Endometrial microvascular endothelial cells (primary cell): ENCODE measurements around the gene PRRX2. TPM values are rescaled to one million over a fixed set of nuclear protein-coding genes. Genes with fewer than 3 reads are reported as not detected.

Experiments
- in situ Hi-C: cut with HindIII; loops from 2 replicates; pipeline ENCODE4 v1.10.0; 2017; ENCODE audit warnings: low sequenced_read_pairs, low pct_unique_long_range_greater_than_20kb; ENCODE audit errors: inconsistent ontology term
- total RNA-seq: library from RNA; depleted of rRNA; stranded (reverse); fragments of >200 nt; gene quantifications from one replicate; pipeline ENCODE4 v1.2.3, GENCODE V29; 2015; ENCODE audit errors: inconsistent ontology term

PRRX2 gene
- not detected for total RNA-seq

DNA sequence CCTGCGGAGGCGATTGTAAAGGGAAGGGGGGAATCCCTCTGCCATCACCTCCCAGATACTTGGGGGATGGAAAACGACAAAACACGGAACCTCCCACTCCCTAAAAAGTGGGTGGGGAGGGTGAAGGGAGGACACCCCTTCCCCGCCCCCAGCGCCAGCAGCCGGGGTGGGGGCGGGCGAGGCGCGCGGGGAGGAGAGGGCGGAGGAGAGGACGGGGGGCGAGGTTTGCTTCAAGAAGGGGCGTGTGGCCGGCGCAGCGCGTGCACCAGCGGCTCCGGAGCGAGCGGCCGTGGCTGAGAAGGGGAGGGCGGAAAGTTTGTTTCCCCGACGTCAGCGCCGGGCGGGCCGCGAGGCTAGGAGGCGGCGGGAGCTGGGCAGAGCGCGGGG lies at the start of gene PRRX2:
PRRX2 (plus strand) TSS at position 259 of the 387 bp plus-strand sequence. CDS start 221 bp downstream, outside the sequence.
- in situ Hi-C loops, result no loop called here

DNA sequence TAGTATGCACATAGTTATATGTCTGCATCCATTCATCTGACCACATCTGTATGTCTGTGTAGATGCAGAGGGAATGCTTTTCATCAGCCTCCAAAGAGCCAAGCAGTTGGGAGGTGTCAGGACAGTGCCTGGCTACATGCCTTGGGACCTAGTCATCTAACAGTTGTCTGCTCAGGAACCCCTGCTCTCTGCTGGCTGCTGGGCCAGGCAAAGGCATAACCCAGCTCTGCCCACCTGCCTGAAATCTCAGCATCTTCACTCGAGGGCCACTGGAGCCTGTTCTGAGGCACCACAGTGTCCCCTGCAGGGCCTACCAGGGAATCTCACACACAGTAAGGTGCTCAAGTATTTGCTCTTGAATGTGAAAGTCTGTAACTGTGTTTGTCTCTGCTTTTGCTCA lies 48.3 kb upstream of the PRRX2 start:
- in situ Hi-C loops, result no loop called here

DNA sequence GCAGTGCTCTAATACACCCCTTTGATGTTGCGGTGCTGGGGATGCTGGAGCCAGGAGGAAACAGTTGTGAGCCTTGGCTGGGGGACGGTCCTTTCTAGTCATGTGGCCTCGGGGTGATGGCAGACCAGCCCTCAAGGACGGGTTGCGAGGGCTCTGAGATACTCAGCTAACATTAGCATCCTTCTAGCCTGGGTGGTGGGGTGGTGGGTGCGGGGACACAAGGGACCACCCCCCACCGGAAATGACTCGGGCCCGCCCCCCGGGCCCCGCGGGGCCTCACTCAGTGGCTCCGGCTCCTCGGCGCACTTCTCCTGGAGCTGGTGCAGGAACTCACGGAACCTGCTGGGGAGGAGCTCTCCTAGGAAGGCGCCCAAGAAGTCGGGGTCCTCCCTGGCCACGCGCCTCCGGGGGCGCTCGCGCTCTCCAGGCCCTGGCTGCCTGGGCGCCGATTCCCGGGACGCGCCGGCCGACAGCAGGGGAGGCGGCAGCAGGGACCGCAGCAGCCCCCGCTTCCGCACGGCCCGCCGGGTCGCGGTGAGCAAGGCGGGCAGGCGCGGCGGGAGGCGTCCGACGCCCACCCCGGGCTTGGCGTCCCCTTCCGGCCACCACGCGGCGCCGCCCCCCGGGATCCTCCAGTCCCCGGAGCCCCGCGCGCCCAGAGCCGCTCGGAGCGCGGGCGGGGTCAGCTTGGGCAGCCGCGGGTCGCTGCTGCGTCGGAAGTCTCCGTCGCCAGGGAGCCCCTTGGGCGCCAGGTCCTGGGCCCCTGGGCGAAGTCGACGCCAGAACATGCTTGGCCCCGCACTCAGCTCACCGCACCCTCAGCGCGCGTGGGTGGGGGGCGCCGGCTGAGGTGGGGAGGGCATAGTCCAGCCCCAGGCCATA lies 45.4 kb upstream of the PRRX2 start:
- in situ Hi-C loops, result loop anchor here (10.0 kb wide), 1 partner anchor 485 kb away; no protein-coding TSS in a partner anchor

DNA sequence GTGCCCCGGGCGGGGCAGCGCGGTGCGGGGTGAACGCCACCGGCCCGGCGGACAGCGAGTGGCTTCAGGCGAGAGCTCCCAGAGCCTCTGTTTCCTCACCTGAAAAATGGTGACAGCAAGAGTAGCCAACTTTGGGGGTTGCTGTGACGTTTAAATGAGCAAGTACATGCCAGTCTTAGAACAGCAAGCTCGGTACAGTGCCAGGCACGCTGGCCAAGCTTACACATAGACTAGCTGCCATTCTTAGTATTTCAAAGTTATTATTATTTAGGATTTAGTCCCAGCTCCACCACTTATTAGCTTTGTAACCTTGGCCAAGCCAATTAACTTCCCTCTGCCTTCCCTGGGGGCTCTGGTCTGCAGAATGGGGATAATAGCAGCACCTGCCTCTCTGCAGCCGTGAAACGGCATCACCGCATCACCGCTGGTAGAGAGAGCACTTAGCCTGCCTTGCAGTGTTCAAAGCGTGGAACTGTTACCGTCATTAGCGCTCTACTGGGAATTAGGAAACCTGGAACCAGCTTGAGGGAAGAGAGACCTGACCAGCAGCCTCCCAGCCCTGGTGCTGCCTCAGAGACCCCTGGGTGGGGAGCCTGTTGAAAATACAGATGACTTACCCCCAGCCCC lies 44.7 kb upstream of the PRRX2 start, which contains the start of gene C9orf50:
C9orf50 (minus strand) TSS at position 433 of the 627 bp plus-strand sequence. CDS start 527 bp downstream, outside the sequence.
- in situ Hi-C loops, result loop anchor here (10.0 kb wide), 1 partner anchor 486 kb away; no protein-coding TSS in a partner anchor

DNA sequence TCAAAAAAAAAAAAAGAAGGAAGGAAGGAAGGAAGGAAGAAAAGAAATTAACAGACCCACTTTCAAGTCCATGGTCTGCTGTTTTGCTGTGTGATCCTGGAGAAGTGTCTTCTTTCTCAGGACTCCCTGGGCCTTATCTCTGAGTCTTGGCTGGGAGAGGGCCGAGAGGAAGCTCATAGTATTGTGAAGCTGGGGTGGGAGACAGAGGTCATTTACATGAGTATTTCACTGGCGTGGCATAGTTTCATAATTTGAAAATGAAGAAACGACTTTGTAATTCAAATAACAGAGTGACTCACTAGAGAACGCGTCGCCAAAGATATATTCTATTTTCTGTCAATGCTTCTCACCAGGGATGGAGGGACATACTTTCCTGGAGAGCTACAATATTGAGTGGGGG lies 42.1 kb upstream of the PRRX2 start:
- in situ Hi-C loops, result loop anchor here (10.0 kb wide), 1 partner anchor 489 kb away; no protein-coding TSS in a partner anchor

DNA sequence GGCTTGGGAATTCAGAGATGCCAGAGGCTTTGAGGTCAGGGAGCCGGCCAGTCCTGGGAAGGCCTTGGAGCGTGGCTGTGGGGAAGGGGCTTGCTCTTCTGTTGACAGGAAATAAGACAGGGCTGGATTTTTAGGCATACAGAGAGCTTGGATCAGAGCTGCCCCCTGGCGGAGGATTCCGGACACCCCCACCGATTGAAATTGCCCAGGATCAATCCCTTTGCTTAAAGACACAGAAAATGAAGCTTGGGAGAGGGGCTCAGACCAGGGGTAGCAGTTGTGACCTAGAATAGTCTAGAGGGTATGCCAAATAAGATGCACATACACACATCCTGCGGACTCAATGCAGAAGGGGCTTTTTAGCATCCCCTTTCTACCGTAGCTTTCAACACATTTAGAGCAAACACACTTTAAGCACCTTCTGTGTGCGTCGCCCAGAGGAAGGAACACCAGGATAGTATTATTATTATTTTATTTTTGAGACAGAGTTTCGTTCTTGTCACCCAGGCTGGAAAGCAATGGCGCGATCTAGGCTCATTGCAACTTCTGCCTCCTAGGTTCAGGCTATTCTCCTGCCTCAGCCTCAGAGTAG lies 41.2 kb upstream of the PRRX2 start:
- in situ Hi-C loops, result loop anchor here (10.0 kb wide), 1 partner anchor 489 kb away; no protein-coding TSS in a partner anchor

DNA sequence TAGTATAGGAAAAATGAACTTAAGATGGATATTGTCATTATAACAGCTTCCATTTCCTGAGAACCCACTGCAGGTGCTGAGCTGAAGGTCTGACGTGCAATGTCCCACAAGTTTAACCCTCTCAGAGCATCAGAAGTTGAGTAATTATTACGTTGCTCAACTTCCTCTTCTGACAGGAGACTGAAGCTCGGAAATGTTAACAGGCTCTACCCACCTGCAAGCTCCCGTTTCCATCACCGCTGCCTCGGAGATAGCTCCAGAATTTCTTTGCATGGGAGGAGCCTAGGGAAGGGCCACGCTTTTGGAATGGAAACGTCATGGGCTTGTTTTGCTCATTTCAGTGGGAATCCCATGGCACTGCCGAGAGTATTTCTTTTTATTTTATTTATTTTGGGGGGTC lies 40.5 kb upstream of the PRRX2 start:
- in situ Hi-C loops, result loop anchor here (10.0 kb wide), 1 partner anchor 490 kb away; no protein-coding TSS in a partner anchor

DNA sequence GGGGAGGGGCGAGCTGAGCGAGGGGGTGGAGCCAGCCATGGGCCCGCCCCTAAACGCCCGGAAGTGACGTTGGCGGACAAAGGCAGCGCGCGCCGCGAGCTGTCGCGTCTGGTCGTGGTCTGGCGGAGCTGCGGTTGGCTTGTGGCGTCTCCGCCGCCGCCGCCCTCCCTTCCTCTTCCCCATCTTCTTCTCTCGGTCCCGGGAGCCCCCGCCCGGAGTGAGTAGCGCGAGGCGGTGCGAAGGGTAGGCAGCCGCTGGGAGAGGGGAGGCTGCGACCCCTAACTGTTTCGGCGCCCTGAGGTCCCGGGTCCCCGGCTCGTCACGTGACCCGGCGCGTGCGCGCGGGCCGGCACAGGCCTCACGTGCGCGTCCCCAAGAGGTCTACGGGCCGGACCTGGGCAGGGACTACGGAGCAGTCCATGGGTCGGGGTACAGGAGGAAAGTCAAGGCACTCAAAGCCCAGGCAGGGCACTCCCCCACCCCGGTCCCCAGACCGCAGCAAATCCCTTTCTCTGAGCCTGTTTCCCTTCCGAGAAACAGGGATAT lies 39.3 kb upstream of the PRRX2 start, which contains the start of gene NTMT1:
NTMT1 (plus strand) TSS at position 85 of the 546 bp plus-strand sequence. CDS start 6,541 bp downstream, outside the sequence.
- in situ Hi-C loops, result loop anchor here (10.0 kb wide), 1 partner anchor 491 kb away; no protein-coding TSS in a partner anchor

DNA sequence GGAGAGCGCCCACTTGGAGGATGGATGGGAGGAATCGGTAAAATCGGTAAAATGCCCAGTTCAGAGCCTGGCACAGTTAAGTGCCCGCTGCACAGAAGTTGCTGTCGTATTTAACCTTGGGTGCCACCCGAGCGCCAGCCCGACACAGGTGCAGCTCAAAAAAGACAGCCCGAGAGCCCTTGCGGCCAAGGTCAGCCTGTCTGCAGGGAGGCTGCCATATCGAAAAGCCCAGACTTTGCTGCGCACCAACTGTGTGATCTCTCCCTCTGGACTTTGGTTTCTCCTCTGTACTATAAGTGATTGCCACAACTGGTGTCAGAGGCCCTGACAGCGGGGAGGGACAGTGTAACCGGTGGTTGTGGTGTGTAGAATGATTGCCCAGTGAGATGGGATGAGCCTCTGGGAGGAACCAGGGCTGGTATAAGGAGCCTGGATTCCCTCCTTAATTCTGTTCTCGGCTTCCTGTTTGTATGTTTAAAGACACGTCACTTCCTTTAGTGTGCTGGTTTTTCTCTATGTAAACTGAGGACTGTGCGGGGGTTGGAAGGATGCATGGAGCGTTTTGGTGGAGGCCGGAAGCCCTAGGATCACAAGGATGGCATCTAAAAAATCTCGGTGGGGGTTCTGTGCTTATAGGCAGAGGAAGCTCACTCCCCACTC lies 38.7 kb upstream of the PRRX2 start:
- in situ Hi-C loops, result loop anchor here (10.0 kb wide), 1 partner anchor 492 kb away; no protein-coding TSS in a partner anchor

DNA sequence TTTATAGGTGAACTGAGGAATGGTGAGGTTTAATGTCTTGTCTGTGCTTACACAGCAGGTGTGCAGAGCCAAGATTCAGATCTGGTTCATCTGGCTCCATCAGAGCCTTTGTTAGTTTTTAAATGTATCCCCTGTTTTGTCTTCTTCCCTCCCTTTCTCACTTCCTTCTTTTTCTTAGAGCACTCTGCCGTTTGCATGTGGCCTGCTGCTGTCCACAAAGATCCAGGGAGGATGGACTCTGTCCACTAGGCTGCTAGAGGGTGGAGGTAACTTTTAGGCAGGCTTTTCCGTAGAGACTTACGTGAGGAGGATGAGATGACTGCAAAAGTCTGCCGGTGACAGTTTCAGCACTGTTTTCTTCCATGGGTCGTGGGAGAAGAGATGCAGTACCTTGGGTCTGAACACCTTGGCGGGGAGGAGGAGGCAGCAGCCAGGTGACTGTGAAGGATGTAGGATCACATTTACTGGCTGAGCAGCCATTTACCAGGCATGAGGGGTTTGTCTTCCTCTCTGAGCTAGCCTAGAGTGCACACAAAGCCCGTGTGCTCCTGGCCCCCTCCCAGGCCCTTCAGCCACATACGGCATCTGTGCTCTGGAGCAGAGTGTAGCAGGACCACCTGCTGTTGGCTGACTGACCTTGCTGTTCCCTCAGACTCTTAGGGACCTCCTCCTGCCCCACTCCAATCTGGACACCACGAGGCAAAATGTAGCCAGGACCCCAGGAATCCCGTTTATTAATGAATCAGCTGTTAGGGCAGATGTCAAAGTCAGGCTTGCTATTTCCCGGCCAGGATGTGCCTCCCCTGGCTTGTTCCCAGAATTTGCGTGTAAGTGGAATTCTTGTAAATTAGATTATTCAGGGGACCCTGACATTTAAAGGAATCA lies 37.6 kb upstream of the PRRX2 start:
- in situ Hi-C loops, result loop anchor here (10.0 kb wide), 1 partner anchor 493 kb away; no protein-coding TSS in a partner anchor

DNA sequence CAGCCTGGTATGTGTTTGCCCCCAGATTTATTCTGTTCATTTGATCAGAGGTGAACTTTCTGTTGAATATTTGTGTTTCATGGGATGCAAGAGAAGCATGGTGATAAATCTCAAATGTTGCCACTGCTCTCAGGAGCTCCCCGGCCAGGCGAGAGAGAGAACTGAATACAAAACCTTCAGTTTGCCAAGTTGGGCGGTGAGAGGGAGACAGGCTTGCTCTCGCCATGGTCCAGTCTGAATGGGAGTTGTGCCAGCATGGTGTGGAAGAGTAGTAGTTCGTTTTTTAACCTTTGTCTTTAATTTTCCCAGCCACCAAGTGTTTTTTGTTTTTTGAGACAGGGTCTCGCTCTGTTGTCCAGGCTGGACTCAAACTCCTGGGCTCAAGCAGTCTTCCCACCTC lies 36.7 kb upstream of the PRRX2 start:
- in situ Hi-C loops, result loop anchor here (10.0 kb wide), 1 partner anchor 494 kb away; no protein-coding TSS in a partner anchor

DNA sequence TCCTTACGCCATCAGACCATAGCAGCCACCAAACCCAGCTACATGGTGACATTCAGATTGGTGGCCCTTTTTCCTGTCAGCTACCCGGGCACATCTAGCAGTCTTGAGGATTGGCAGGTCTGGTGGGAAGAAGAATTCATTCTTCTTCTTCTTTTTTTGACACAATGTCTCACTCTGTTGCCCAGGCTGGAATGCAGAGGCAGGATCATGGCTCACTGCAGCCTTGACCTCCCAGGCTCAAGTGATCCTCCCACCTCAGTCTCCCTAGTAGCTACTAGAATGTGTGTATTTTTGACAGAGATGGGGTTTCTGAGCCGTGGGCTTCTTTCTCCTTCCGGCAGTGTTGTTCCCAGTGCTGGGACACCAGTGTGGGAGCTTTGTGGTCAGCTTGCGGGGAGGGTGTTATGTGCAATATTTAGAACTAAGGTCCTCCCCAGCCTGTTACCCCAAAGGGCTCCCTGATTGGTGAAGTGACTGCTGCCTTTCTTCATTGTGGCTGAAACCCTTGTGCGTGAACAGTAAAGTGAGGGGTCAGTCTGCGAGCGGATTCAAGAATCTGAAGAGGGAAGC lies 36.1 kb upstream of the PRRX2 start:
- in situ Hi-C loops, result loop anchor here (10.0 kb wide), 1 partner anchor 495 kb away; no protein-coding TSS in a partner anchor

DNA sequence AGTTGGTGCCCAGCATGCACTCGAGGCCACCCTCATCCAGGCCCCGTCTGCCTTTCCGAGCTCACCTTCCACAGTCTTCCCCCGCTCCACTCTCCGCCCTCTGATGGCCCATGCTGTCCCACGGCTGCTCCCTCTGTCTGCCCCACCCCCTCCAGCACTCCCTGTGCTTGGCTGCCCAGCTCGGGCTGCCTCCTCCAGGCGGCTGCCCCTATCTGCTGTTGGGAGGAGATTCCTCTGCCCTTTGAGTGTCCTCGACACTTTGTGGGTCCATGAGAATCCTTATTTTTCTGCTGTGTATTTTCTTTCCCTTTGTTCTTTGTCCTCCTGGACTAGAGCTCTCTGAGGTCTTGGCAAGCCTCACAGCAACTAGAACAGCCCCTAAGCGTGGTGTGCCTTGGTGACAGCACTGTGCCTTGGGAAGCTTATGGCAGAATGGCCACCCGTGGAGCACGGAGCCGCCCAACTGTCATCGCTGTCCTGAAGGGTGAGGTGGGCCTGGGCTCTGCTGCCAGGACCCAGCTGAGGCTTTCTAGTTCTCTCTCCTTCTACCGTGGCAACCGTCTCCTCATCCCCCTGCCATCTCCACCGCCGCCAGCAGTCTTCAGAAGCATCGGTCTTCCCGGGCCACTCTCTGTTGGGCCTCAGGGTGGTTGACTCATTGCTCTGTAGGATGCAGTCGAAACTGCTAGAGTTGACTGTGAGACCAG lies 34.3 kb upstream of the PRRX2 start:
- in situ Hi-C loops, result no loop called here

DNA sequence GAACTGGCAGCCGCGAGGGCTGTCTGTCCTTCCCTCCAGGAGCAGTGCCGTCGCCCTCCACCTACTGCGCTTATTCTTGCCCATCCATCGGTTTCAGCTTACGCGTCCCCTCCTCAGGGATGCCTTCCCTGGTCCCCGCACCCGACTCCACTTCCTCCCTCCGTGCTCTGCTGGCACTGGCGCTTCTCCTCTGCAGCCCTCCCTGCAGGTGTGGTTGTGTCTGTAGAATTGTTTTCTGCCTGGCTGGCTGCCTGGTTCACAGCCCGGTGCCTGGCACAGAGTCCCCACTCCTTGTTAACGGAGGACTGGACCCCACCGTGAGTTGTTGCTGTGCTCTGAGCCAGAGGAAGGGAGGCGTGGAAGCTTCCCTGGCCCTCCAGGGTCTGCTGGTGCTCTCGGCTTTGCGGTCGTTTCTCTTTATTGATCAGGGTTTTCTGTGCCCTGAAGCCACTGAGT lies 33.7 kb upstream of the PRRX2 start:
- in situ Hi-C loops, result no loop called here

DNA sequence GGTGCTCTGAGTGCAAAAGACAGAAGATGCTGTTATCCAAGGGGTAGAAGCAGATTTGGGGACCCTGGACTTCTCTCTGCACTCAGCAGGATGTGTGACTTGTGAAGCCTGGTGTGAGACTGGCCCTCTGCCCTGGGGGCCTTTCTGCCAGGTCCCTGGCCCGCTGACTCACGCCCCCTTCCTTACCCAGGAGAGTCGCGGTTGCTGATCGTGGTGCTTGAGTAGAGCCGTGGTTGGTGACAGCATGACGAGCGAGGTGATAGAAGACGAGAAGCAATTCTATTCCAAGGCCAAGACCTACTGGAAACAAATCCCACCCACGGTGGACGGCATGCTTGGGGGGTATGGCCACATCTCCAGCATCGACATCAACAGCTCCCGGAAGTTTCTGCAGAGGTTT lies 33.0 kb upstream of the PRRX2 start:
- in situ Hi-C loops, result no loop called here

DNA sequence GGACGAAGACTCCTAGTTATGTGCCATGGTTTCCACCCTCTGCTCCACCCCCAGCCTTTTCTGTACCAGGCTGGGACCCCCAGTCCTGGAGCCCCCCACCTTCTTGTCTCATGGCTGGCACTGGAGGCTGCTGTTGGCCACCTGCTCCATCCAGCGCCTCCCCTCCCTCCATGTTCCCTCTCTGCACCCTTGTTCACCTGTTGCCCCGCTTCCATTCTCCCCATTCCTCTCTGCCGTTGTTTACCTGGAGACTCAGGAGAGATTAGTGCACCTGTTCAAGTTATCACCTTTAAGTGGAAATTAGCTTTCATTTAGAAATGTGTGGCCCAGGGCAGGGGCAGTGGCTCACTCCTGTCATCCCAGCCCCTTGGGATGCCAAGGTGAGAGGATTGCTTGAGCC lies 32.2 kb upstream of the PRRX2 start:
- in situ Hi-C loops, result no loop called here
